HG02571 (cell line): ENCODE results near the gene SLITRK6.
"Not testable (repeated sequence)": the region's sequence is repeated elsewhere in the genome, so short reads cannot be mapped to it uniquely, and the experiment has no call there.

ENCODE experiments used
- ATAC-seq: cut with Tn5 transposase; IDR thresholded peaks from one replicate; pipeline ENCODE4 v1.9.1; 2021; ENCODE audit warnings: mild to moderate bottlenecking, moderate library complexity; ENCODE audit not compliant: unreplicated experiment

The SLITRK6 gene

GRCh38 chr13:85799097-85799582, at the start of gene SLITRK6:
SLITRK6 (minus strand) TSS chr13:85799419; CDS start chr13:85796508, 2,911 bp downstream.
- ATAC-seq = no peak

GRCh38 chr13:85847012-85847411, 47.8 kb upstream of the SLITRK6 start:
- ATAC-seq = no peak

- ATAC-seq = no peak
Measured at GRCh38 chr13:85841427-85841826, 42.2 kb upstream of the SLITRK6 start.

- ATAC-seq = no peak
Measured at GRCh38 chr13:85833921-85834320, 34.7 kb upstream of the SLITRK6 start.

- no peak for ATAC-seq
Measured at GRCh38 chr13:85828094-85828684, 29.0 kb upstream of the SLITRK6 start.

GRCh38 chr13:85825454-85825853, 26.2 kb upstream of the SLITRK6 start:
- ATAC-seq = no peak

- no peak for ATAC-seq
Measured at GRCh38 chr13:85823832-85824231, 24.6 kb upstream of the SLITRK6 start.

GRCh38 chr13:85819513-85819912, 20.3 kb upstream of the SLITRK6 start:
- no peak for ATAC-seq

GRCh38 chr13:85816413-85816812, 17.2 kb upstream of the SLITRK6 start:
- no peak for ATAC-seq

GRCh38 chr13:85812282-85812681, 13.1 kb upstream of the SLITRK6 start:
- ATAC-seq = no peak

GRCh38 chr13:85808811-85809210, 9.6 kb upstream of the SLITRK6 start:
- no peak for ATAC-seq

- ATAC-seq = peak; percentile 65
Measured at GRCh38 chr13:85806553-85807175, 7.4 kb upstream of the SLITRK6 start.

- no peak for ATAC-seq
Measured at GRCh38 chr13:85798556-85798955, 663 bp downstream of the SLITRK6 start.

- ATAC-seq = no peak
Measured at GRCh38 chr13:85797311-85797710, 1.9 kb downstream of the SLITRK6 start.

GRCh38 chr13:85785205-85785604, 14.0 kb downstream of the SLITRK6 start:
- no peak for ATAC-seq

- ATAC-seq = no peak
Measured at GRCh38 chr13:85772367-85772766, 26.9 kb downstream of the SLITRK6 start.

GRCh38 chr13:85771856-85772255, 27.4 kb downstream of the SLITRK6 start:
- no peak for ATAC-seq

GRCh38 chr13:85768946-85769345, 30.3 kb downstream of the SLITRK6 start:
- no peak for ATAC-seq

GRCh38 chr13:85755123-85755522, 44.1 kb downstream of the SLITRK6 start:
- ATAC-seq = no peak

- not testable (repeated sequence) for ATAC-seq
Measured at GRCh38 chr13:85743201-85743770, 55.9 kb downstream of the SLITRK6 start.
